SHP77 (cell line): Measurements from ENCODE around the gene KRTAP4-16.
"Not testable (repeated sequence)": the region's sequence is repeated elsewhere in the genome, so short reads cannot be mapped to it uniquely, and the experiment has no call there.

Experiments used
- DNase-seq, 2 experiments: peaks; one replicate each; lab custom pipeline; 2025; lab: John Stamatoyannopoulos, UW

The KRTAP4-16 gene

DNA sequence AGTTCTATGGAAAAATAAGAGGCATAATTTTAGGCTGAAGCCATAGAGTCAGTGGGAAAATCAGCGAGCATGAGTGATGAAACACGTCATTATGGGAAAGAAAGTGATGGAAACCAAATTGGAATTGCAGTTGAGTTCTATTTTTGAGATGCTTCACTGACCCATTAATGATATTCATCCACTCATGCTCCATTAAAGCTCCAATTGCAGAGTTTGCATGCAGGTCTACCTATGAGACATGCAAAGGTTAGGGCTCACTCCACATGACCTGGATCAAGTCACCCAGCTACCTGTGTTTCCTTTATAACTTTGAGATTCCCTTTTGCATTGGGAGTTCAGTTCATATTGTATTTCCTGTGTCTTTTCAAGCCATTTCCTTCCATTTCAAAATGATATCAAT is 28.3 kb downstream of the KRTAP4-16 start:
- no peak for DNase-seq

DNA sequence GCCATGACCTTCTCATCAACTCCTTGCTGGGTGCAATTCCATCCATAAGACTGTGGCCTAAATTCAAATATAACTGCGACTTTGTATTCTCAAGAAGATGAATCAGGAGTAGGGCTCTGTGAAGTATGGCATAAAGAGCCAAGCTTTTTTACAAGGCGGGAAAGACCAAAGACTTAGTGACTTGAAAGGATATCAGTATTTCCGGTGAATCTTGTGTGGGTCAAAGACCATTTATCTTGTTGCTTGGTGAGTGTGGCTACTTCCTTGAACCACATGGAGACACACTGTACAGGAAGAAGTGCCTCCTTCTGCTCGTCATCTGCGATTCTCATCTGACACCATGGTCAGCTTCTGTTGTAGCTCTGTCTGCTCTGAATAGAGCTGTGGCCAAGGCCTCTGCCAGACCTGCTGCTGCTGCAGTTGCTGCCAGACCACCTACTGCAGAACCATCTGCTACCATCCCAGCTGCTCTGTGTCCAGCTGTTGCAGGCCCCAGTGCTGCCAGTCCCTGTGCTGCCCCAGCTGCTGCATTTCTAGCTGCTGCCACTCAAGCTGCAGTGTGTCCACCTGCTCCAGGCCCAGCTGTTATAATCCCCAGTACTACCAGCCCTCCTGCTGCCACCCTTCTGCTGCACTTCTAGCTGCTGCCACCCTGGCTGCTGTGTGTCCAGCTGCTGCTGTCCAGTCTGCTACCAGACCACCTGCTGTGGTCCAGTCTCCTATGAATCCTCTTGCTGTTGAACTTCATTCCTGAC is 30.2 kb downstream of the KRTAP4-16 start:
- no peak for DNase-seq

- no peak for DNase-seq
Observed at GRCh38 chr17:41069031-41069430, 33.0 kb downstream of the KRTAP4-16 start.

- no peak for DNase-seq
Observed at GRCh38 chr17:41067281-41067680, 34.7 kb downstream of the KRTAP4-16 start.

GRCh38 chr17:41065829-41066624 is 36.0 kb downstream of the KRTAP4-16 start, which contains the start of gene KRTAP2-4:
TSS of gene KRTAP2-4 (minus strand) at chr17:41065879. CDS start at chr17:41065845, 34 bp downstream.
- no peak for DNase-seq

GRCh38 chr17:41065016-41065689 is 36.9 kb downstream of the KRTAP4-16 start:
- DNase-seq: not testable (repeated sequence)

DNA sequence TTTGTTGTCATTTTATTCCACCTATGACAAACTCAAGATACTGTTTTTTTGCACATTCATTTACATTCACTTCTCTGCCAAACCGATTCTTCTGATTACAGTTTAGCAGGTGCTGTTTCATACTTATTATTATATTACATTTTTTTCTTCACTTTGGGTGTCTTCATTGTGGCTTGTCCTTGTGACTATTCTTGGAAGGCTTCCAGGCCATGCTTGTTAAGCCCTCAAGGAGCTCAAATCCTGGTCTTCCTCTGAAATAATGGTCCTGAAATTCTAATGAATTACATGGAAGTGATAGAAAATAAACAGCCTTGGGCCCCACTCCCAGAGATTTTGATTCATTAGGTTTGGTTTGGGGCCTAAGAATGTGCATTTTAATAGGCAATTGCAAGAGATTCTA is 37.7 kb downstream of the KRTAP4-16 start:
- no peak for DNase-seq

- DNase-seq: no peak
Observed at GRCh38 chr17:41063449-41063848, 38.6 kb downstream of the KRTAP4-16 start.

GRCh38 chr17:41061964-41062363 is 40.0 kb downstream of the KRTAP4-16 start:
- DNase-seq: no peak

DNA sequence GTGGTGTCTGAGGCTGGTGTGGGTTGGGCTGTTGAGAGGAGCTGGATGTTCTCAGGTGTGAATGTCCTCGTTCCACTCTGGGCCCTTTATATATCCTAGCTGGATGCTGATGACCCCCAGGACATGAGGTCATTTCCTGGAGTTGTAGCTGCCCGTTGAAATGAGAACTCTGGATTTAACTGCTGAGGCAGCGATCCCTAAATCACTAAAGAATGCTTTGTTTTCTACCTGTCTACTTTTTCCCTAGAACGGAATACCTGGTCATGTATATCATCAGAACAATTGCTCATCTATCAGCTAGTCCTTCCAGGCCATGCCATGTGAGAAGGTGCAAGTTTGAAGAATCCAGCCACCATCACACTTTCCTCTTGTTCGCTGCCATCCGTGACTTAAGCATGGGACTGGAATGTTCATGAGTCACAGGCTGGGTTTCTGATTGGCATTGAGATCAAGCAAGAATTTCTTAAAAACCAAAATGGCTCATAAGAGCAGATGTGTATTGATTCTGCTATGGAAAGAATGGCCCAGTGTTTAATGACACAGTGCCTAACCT is 41.9 kb downstream of the KRTAP4-16 start, which contains the start of gene KRTAP2-3:
KRTAP2-3 (minus strand) TSS at position 63 of the 553 bp plus-strand sequence. CDS start 64 bp downstream, outside the sequence.
- DNase-seq: no peak

GRCh38 chr17:41059276-41060051 is 42.5 kb downstream of the KRTAP4-16 start:
- not testable (repeated sequence) for DNase-seq

DNA sequence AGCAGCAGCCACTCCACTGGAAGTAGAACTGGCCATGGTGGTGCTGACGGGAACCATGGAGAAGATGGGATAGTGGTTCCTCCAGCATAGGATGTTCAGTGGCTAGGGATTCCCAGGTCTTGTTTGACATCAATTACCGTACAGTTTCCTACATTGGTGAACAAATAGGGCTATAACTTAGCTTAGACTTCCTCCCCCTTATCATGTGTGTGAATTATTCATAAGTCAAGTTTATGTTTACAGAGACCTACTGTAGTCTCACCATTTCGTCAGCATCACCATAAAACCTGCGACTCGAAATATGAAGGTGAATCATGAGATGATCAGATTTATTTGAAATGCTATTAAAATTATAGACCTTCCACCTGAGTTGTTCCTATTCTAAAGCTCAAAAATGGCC is 43.3 kb downstream of the KRTAP4-16 start:
- DNase-seq: no peak

GRCh38 chr17:41057547-41057946 is 44.5 kb downstream of the KRTAP4-16 start:
- DNase-seq: no peak

DNA sequence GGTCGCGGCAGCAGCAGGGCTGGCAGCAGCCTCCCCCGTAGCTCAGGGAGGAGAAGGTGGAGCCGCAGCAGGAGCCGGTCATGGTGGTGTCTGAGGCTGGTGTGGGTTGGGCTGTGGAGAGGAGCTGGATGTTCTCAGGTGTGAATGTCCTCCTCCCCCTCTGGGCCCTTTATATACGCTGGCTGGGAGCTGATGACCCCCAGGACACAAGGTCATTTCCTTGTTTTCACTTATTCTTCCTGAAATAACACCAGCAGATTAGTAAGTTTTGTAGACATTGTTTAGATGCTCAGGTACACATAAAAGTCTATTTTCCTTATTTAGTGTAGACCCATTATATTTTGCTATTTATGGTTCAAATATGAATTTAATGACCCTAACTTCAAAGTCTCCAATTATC is 46.9 kb downstream of the KRTAP4-16 start, which contains the start of gene KRTAP2-2:
KRTAP2-2 (minus strand) TSS at position 101 of the 400 bp plus-strand sequence; CDS start at position 82, 19 bp downstream.
- not testable (repeated sequence) for DNase-seq

GRCh38 chr17:41054556-41054955 is 47.5 kb downstream of the KRTAP4-16 start:
- not testable (repeated sequence) for DNase-seq

DNA sequence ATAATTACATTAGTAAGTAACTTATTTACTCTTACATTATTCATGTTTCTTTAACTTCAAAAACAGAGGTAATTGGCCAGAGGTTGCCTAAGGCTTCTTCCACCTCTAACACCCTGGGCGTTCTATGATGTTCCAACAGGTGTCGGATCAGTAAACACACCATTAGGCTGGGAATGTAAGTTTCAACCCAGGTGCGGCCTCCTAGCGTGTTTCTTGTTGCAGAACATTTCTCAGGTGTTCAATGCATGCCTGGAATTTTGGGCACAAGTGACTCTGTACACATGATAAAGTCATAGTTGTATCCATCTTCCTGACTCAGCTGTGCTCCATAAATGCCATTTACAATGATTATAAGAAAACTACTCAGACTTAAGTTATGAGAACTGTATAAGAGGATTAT is 48.0 kb downstream of the KRTAP4-16 start:
- DNase-seq: no peak

DNA sequence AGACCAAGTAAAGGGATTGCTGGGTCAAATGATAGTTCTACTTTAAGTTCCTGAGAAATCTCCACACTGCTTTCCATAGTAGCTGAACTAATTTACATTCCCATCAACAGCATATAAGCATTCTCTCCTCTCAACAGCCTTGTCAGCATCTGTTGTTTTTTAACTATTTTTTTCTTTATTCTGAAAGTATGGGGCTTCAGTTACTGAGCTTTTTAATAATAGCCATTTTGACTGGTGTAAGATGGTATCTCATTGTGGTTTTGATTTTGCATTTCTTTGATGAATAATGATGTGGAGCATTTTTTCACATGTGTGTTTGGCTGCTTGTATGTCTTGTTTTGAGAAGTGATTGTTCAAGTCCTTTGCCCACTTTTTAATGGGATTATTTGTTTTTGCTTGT is 49.4 kb downstream of the KRTAP4-16 start:
- DNase-seq: no peak
